ENCODE data around the gene RAD51. TPM values are rescaled to one million over a fixed set of nuclear protein-coding genes. Genes with fewer than 3 reads are reported as not detected.

The RAD51 gene
- total and polyA plus RNA-seq, 9 donors = 0.41 to 2.5 (median 0.73) TPM; not detected in 3

GRCh38 chr15:40750885-40751284, 55.9 kb downstream of the RAD51 start:
- 82 to 95% (median 83%) methylated on average over 4 of the region's 4 CpGs for WGBS, 3 donors
- H3K36me3 ChIP-seq = no peaks in the 10 kb centered on the region

GRCh38 chr15:40751745-40752144, 56.8 kb downstream of the RAD51 start:
- no peak overlapping the region for H3K27ac ChIP-seq
- DNase-seq = no peak
- TF ChIP-seq CTCF (IDR thresholded peaks at IDR 0.05) = no peak
- TF ChIP-seq EP300 (IDR thresholded peaks at IDR 0.05) = no peak
- TF ChIP-seq POLR2A (IDR thresholded peaks at IDR 0.05) = no peak
- intact Hi-C loops (cut with DNase I) = loop anchor here in 2 of 4 donors (5.0 to 10.0 kb wide), 2 partner anchors 61 to 187 kb away; partner anchors contain the start of genes CCDC32 (in 1 of the 2) and RPUSD2 (in 1 of the 2)
- H3K27me3 ChIP-seq = no peaks in the 10 kb centered on the region
- no peaks in the 10 kb centered on the region for H3K36me3 ChIP-seq
- peaks cover 1% of the 10 kb centered on the region for H3K4me1 ChIP-seq (ENCODE audit: insufficient read depth)
- no peak overlapping the region for H3K4me3 ChIP-seq
- no peaks in the 10 kb centered on the region for H3K9me3 ChIP-seq
- WGBS, 3 donors = 82 to 92% (median 90%) methylated on average over 12 of the region's 12 CpGs

More at GRCh38 chr15:40750885-40751284, 55.9 kb downstream of the RAD51 start:
- no peaks in the 10 kb centered on the region for H3K27me3 ChIP-seq
- intact Hi-C loops (cut with DNase I) = loop anchor here in 2 of 4 donors (5.0 to 10.0 kb wide), 2 partner anchors 61 to 186 kb away; partner anchors contain the start of genes CCDC32 (in 1 of the 2) and RPUSD2 (in 1 of the 2)
- no peak for DNase-seq
- no peak overlapping the region for H3K4me3 ChIP-seq
- TF ChIP-seq POLR2A (IDR thresholded peaks at IDR 0.05) = no peak
- TF ChIP-seq EP300 (IDR thresholded peaks at IDR 0.05) = no peak
- TF ChIP-seq CTCF (IDR thresholded peaks at IDR 0.05) = no peak
- no peaks in the 10 kb centered on the region for H3K9me3 ChIP-seq
- H3K4me1 ChIP-seq (ENCODE audit: insufficient read depth) = peaks cover 1% of the 10 kb centered on the region
- no peak overlapping the region for H3K27ac ChIP-seq

GRCh38 chr15:40754574-40754882, 59.6 kb downstream of the RAD51 start:
- intact Hi-C loops (cut with DNase I) = loop anchor here in 2 of 4 donors (5.0 to 10.0 kb wide), 2 partner anchors 58 to 190 kb away; partner anchors contain the start of genes CCDC32 (in 1 of the 2) and RPUSD2 (in 1 of the 2)
- peak in 3 of 5 donors; percentile 45 to 60 (median 48) for DNase-seq
- peaks cover 1% of the 10 kb centered on the region for H3K4me1 ChIP-seq (ENCODE audit: insufficient read depth)
- no peak for TF ChIP-seq POLR2A (IDR thresholded peaks at IDR 0.05)
- TF ChIP-seq EP300 (IDR thresholded peaks at IDR 0.05) = no peak
- TF ChIP-seq CTCF (IDR thresholded peaks at IDR 0.05) = no peak
- H3K36me3 ChIP-seq = no peaks in the 10 kb centered on the region
- H3K4me3 ChIP-seq = peak overlapping the region; percentile 68
- 0% methylated on average over 22 of the region's 22 CpGs for WGBS, 3 donors
- no peaks in the 10 kb centered on the region for H3K9me3 ChIP-seq
- H3K27me3 ChIP-seq = no peaks in the 10 kb centered on the region
- peak overlapping the region; percentile 44 to 57 for H3K27ac ChIP-seq

GRCh38 chr15:40754883-40755811, 60.2 kb downstream of the RAD51 start, which contains the start of gene RMDN3:
Gene RMDN3 (minus strand): TSS chr15:40755254. CDS start chr15:40754783, 471 bp downstream.
- Histone ChIP-seq H3K27ac (peak within 1 kb of the TSS; percentile 44 to 83), H3K36me3 (no peaks in the 10 kb centered on the region), H3K4me1 (ENCODE audit: insufficient read depth) (peaks cover 1% of the 10 kb centered on the region), H3K9me3 (no peaks in the 10 kb centered on the region), H3K27me3 (no peaks in the 10 kb centered on the region), H3K4me3 (peak within 1 kb of the TSS; percentile 68)
- intact Hi-C loops (cut with DNase I) = loop anchor here in 2 of 4 donors (5.0 to 10.0 kb wide), 2 partner anchors 57 to 190 kb away; partner anchors contain the start of genes CCDC32 (in 1 of the 2) and RPUSD2 (in 1 of the 2)
- WGBS, 3 donors = 1% methylated on average over 47 to 66 of the region's 66 CpGs
- peak; percentile 93 to 97 (median 96) for DNase-seq
- TF ChIP-seq EP300 (IDR thresholded peaks at IDR 0.05) = no peak
- peak; percentile 74 for TF ChIP-seq POLR2A (IDR thresholded peaks at IDR 0.05)
- TF ChIP-seq CTCF (IDR thresholded peaks at IDR 0.05) = peak in 1 of 3 donors; percentile 26

Data from ovary (tissue), 9 donors.